GM18909 (cell line): ENCODE measurements around the gene SDF2L1.

ENCODE experiments used
- ATAC-seq: cut with Tn5 transposase; IDR thresholded peaks from one replicate; pipeline ENCODE4 v1.9.1; 2021; ENCODE audit warnings: mild to moderate bottlenecking; ENCODE audit not compliant: unreplicated experiment, poor library complexity

Gene SDF2L1

GRCh38 chr22:21621025-21621424 is 21.1 kb upstream of the SDF2L1 start:
- ATAC-seq = no peak

- no peak for ATAC-seq
Observed at GRCh38 chr22:21622011-21622918, 19.8 kb upstream of the SDF2L1 start.

GRCh38 chr22:21622919-21623647 is 19.0 kb upstream of the SDF2L1 start:
- no peak for ATAC-seq

GRCh38 chr22:21623648-21623970 is 18.5 kb upstream of the SDF2L1 start:
- ATAC-seq = no peak

GRCh38 chr22:21624120-21624879 is 17.8 kb upstream of the SDF2L1 start:
- ATAC-seq = no peak

- ATAC-seq = no peak
Observed at GRCh38 chr22:21624880-21625791, 17.0 kb upstream of the SDF2L1 start.

- ATAC-seq = no peak
Observed at GRCh38 chr22:21626073-21626734, 15.9 kb upstream of the SDF2L1 start.

- no peak for ATAC-seq
Observed at GRCh38 chr22:21626735-21627469, 15.2 kb upstream of the SDF2L1 start.

GRCh38 chr22:21628386-21629254 is 13.5 kb upstream of the SDF2L1 start:
- ATAC-seq = no peak

- peak; percentile 85 for ATAC-seq
Observed at GRCh38 chr22:21629255-21630149, 12.6 kb upstream of the SDF2L1 start, which contains the start of gene YDJC. TSS of gene YDJC (minus strand) at chr22:21630022. CDS start at chr22:21630014, 8 bp downstream.

- no peak for ATAC-seq
Observed at GRCh38 chr22:21631025-21631424, 11.1 kb upstream of the SDF2L1 start.

- no peak for ATAC-seq
Observed at GRCh38 chr22:21632237-21632895, 9.7 kb upstream of the SDF2L1 start, which contains the start of gene CCDC116. TSS of gene CCDC116 (plus strand) at chr22:21632760. CDS start at chr22:21633182, 422 bp downstream.

GRCh38 chr22:21632931-21633330 is 9.2 kb upstream of the SDF2L1 start:
- ATAC-seq = no peak

- ATAC-seq = no peak
Observed at GRCh38 chr22:21633481-21633880, 8.6 kb upstream of the SDF2L1 start.

GRCh38 chr22:21634081-21634480 is 8.0 kb upstream of the SDF2L1 start:
- no peak for ATAC-seq

- no peak for ATAC-seq
Observed at GRCh38 chr22:21634844-21635243, 7.3 kb upstream of the SDF2L1 start.
